Mucosa of descending colon (tissue), 3 donors: Measurements from ENCODE around the gene FXR2. TPM values are rescaled to one million over a fixed set of nuclear protein-coding genes. Genes with fewer than 3 reads are reported as not detected.
A peak's percentile ranks its signal among the peaks of the same experiment; 100 is the strongest.

Experiments
- ATAC-seq: fragments of 200-7000 bp; cut with Tn5 transposase; one replicate; pipeline ENCODE4 v1.9.1; 2020; ENCODE audit warnings: mild to moderate bottlenecking, moderate library complexity
- DNase-seq, 3 donors: peaks; one replicate each; pipeline ENCODE4 v3.0.0-alpha.2; 2020
- H3K36me3 ChIP-seq: fragments of 200-600 bp; one replicate; pipeline ENCODE4 v1.8.0; 2021; ENCODE audit warnings: low read depth, mild to moderate bottlenecking
- H3K4me1 ChIP-seq: fragments of 200-600 bp; one replicate; pipeline ENCODE4 v1.8.0; 2021; ENCODE audit warnings: low read depth, mild to moderate bottlenecking
- H3K4me3 ChIP-seq: fragments of 200-600 bp; one replicate; pipeline ENCODE4 v1.8.0; 2021; ENCODE audit warnings: mild to moderate bottlenecking
- H3K9me3 ChIP-seq: fragments of 200-600 bp; one replicate; pipeline ENCODE4 v1.8.0; 2021; ENCODE audit warnings: mild to moderate bottlenecking
- intact Hi-C, 2 donors: fragments of 100-400 bp; cut with DNase I in 1 of 2; cut with micrococcal nuclease in 1 of 2; formaldehyde crosslinking; loops; one replicate each; pipeline versions ENCODE4 v1.11.0 to v1.11.1; 2022; cut with DNase I, micrococcal nuclease
- total RNA-seq, 3 donors: library from RNA; stranded (reverse); fragmentation: NEBNext Ultra II Directional in 2 of 3; extraction: Animal tissue kit (Norgen Biotek cat#: 25700) in 2 of 3; gene quantifications; one replicate each; pipeline versions ENCODE4 v1.2.1 to v1.2.4, GENCODE V29; 2021 to 2023
- TF ChIP-seq, protein P1 (sequence below): fragments of 200-600 bp; IDR thresholded peaks from one replicate; pipeline ENCODE4 v1.8.0; 2022; ENCODE audit warnings: antibody characterized with exemption, mild to moderate bottlenecking
- donor health status: DM: no; HTN: no; CAD: no; lungs with moderate emphysema.
- donor health status: DM: no; HTN: no; CAD: no.
- donor health status: DM: no; HTN: yes; CAD: no.

FXR2 gene
- total RNA-seq, 3 donors from 2014 or later, result 23.0 to 53.3 (median 28.1) TPM

DNA sequence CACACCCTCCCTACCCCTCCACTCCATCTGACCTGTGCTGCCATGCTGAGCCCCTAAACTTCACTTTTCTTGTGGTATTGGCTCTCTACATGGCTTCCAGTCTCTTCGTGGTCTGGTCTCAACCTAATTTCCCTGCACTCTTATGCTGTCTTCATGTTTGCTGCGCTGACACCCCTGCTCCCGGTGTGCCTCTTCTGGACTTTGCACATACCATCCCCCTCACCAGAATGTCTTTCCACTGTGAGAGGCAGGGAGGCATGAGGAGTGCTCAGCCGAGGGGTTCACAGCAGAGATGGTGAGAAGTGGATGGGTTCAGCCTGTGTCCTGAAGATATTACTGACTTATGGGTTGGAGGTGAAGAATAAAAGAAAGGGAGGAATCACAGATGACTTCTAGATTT lies 63.3 kb downstream of the FXR2 start:
- H3K9me3 ChIP-seq, result no peaks in the 10 kb centered on the region
- DNase-seq, result no peak
- intact Hi-C loops, result no loop called here
- no peaks in the 10 kb centered on the region for H3K36me3 ChIP-seq
- H3K4me1 ChIP-seq, result peaks cover 9% of the 10 kb centered on the region
- no peak overlapping the region for H3K4me3 ChIP-seq
- TF ChIP-seq, protein P1, sequence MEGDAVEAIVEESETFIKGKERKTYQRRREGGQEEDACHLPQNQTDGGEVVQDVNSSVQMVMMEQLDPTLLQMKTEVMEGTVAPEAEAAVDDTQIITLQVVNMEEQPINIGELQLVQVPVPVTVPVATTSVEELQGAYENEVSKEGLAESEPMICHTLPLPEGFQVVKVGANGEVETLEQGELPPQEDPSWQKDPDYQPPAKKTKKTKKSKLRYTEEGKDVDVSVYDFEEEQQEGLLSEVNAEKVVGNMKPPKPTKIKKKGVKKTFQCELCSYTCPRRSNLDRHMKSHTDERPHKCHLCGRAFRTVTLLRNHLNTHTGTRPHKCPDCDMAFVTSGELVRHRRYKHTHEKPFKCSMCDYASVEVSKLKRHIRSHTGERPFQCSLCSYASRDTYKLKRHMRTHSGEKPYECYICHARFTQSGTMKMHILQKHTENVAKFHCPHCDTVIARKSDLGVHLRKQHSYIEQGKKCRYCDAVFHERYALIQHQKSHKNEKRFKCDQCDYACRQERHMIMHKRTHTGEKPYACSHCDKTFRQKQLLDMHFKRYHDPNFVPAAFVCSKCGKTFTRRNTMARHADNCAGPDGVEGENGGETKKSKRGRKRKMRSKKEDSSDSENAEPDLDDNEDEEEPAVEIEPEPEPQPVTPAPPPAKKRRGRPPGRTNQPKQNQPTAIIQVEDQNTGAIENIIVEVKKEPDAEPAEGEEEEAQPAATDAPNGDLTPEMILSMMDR, result no peak
- no peak for ATAC-seq

DNA sequence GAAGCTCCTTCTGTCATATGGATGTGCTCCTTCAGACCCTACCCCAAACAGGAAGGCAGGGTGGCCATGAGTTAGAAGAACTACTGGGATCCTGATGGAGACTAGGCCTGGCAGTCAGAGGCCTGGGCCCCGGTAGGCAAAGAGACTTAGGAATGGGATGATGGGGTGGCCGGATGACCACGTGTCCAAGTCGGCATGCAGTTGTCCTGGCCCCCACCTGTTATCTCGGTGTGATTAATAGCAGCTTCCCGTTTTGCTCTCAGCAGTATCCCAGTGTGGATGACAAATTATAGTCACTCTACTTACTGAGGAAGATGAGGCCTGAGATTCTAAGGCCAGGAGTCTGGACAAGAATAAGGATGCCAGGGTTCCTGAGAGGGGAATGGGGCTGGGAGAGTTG lies 64.4 kb downstream of the FXR2 start:
- peaks cover 4% of the 10 kb centered on the region for H3K4me1 ChIP-seq
- H3K36me3 ChIP-seq, result no peaks in the 10 kb centered on the region
- H3K9me3 ChIP-seq, result no peaks in the 10 kb centered on the region
- ATAC-seq, result no peak
- no peak for DNase-seq
- intact Hi-C loops, result no loop called here
- TF ChIP-seq, protein P1, result no peak
- no peak overlapping the region for H3K4me3 ChIP-seq

DNA sequence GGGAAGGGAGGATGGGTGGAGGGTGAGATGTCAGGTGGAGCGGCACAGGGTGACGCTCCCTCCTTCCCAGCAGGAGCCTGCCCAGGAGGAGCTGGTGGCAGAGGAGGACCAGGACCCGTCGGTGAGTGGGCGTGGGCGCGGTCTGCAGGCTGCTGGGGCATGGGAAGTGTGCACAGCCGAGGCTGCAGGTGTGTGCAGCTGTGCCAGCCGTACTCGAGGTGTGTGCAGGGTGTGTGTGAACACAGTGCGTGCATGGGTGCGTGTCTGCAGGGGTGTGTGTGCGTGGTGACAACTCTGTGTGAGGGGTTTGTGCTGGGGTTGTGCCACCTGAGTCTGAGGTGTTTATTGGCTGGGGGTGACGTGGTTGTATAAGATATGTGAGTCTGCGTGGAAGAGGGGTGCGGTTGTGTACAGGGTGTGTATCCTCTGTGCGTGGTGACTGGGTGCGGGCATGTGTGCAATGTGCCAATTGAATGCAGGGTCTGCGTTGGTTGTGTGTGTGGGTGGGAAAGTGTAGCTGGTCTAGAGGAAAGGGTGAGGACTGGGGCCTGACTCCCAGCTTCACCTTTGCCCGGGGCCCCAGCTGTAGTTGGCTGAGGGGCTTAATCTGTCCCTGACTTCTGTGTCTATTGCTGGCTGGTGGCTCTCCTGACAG lies 65.2 kb downstream of the FXR2 start:
- peak; percentile 60 to 82 (median 70) for DNase-seq
- TF ChIP-seq, protein P1, result no peak
- Histone ChIP-seq H3K9me3 (no peaks in the 10 kb centered on the region), H3K4me3 (peak overlapping the region; percentile 29), H3K36me3 (no peaks in the 10 kb centered on the region), H3K4me1 (peaks cover 4% of the 10 kb centered on the region)
- intact Hi-C loops, result no loop called here
- peak; percentile 78 for ATAC-seq

DNA sequence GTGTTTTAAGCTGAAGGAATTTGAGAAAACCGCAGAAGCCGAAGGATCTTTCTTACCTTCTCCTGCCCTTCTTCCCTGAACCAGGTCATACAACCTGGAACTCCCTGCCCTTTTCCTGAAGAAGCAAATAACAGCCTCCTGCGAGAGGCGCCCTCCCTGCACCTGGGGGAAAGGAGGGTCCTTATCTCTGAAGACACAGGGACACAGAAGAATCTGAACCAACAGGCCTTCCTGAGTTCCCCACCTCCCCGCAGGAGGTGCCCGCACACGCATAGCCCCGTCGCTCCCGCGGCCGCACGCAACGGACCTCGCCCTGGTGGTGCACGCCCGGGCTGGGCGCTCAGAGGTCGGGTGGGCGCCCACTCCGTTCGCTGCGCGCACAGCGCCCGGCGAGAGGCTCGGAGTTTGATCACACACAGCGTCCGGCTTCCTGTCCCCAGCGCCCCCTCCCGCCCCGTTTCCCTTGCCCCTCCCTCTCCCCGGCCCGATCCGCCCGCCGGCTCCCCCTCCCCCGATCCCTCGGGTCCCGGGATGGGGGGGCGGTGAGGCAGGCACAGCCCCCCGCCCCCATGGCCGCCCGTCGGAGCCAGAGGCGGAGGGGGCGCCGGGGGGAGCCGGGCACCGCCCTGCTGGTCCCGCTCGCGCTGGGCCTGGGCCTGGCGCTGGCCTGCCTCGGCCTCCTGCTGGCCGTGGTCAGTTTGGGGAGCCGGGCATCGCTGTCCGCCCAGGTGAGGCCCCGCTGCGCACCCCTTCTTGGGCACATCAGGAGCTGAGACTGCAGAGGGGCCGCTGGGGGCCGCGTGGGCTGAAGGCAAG lies 65.9 kb downstream of the FXR2 start, which contains the start of gene TNFSF12:
TSS of gene TNFSF12 (plus strand) at position 474 of the 816 bp plus-strand sequence. CDS start at position 570, 96 bp downstream.
- Histone ChIP-seq H3K4me1 (peaks cover 4% of the 10 kb centered on the region), H3K9me3 (no peaks in the 10 kb centered on the region), H3K36me3 (no peaks in the 10 kb centered on the region), H3K4me3 (peak within 1 kb of the TSS; percentile 29)
- TF ChIP-seq, protein P1, result no peak
- ATAC-seq (peak; percentile 81), DNase-seq (peak; percentile 75 to 83 (median 80))
- intact Hi-C loops, result no loop called here

DNA sequence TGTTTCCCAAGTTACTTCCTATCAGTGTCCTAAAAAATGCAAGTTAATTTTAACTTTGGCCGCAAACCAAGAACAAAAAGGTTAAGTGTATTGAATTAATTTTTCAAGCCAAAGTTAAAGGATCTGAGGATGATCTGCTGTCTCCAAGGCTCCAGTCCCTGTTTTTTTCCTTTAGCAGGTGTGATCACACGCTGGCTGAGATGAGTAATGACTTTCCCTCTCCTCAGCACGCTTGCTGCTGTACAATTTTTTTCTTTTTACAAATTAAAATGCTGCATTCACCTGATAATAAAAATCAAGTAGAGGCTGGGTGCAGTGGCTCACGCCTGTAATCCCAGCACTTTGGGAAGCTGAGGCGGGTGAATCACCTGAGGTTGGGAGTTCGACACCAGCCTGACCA lies 69.8 kb downstream of the FXR2 start:
- intact Hi-C loops, result no loop called here
- H3K9me3 ChIP-seq, result no peaks in the 10 kb centered on the region
- H3K4me1 ChIP-seq, result peaks cover 4% of the 10 kb centered on the region
- H3K4me3 ChIP-seq, result no peak overlapping the region
- no peak for DNase-seq
- ATAC-seq, result no peak
- TF ChIP-seq, protein P1, result no peak
- no peaks in the 10 kb centered on the region for H3K36me3 ChIP-seq

Other genes starting within 250 kb of the FXR2 start
- gene TNK1, start 233.8 kb downstream of the FXR2 start, total RNA-seq, result 10 to 100 TPM; 16.4 to 29.5 (median 20.7) TPM
- gene PLSCR3, start 220.4 kb downstream of the FXR2 start, total RNA-seq, result 10 to 100 TPM in 2 of 3 donors, 1 to 10 TPM in 1; 5.5 to 21.6 (median 16.4) TPM
- gene TMEM256, start 210.8 kb downstream of the FXR2 start, total RNA-seq, result 10 to 100 TPM; 51.9 to 85.1 (median 64.9) TPM
- gene NLGN2, start 207.1 kb downstream of the FXR2 start, total RNA-seq, result 10 to 100 TPM in 1 of 3 donors, 1 to 10 TPM in 2; 2.9 to 38.0 (median 6.7) TPM
- gene SPEM1, start 194.6 kb downstream of the FXR2 start, total RNA-seq, result not detected
- gene SPEM2, start 189.3 kb downstream of the FXR2 start, total RNA-seq, result not detected
- gene SPEM3, start 186.0 kb downstream of the FXR2 start, total RNA-seq, result not detected
- gene TMEM102, start 179.5 kb downstream of the FXR2 start, total RNA-seq, result 10 to 100 TPM in 2 of 3 donors, 1 to 10 TPM in 1; 8.8 to 22.5 (median 16.4) TPM
- 1 to 10 TPM; 1.4 to 3.0 (median 2.2) TPM for gene FGF11, start 175.4 kb downstream of the FXR2 start, total RNA-seq
- 1 to 10 TPM; 6.0 to 8.3 (median 7.7) TPM for gene CHRNB1, start 169.8 kb downstream of the FXR2 start, total RNA-seq
- gene ZBTB4, start 135.3 kb downstream of the FXR2 start, total RNA-seq, result 10 to 100 TPM; 16.6 to 93.9 (median 18.5) TPM
- not detected for gene SLC35G6, start 133.5 kb downstream of the FXR2 start, total RNA-seq
- gene POLR2A, start 130.5 kb downstream of the FXR2 start, total RNA-seq, result 100 to 1,000 TPM; 101 to 124 (median 118) TPM
- 10 to 100 TPM; 11.6 to 69.4 (median 15.8) TPM for gene TNFSF12, start 65.8 kb downstream of the FXR2 start, total RNA-seq
- gene TNFSF13, start 56.1 kb downstream of the FXR2 start, total RNA-seq, result 10 to 100 TPM; 41.0 to 74.6 (median 73.3) TPM
- gene SENP3, start 53.0 kb downstream of the FXR2 start, total RNA-seq, result 10 to 100 TPM; 27.9 to 60.2 (median 37.7) TPM
- 10 to 100 TPM; 41.4 to 91.9 (median 50.7) TPM for gene CD68, start 35.3 kb downstream of the FXR2 start, total RNA-seq
- 100 to 1,000 TPM in 1 of 3 donors, 10 to 100 TPM in 2; 55.2 to 101 (median 94.5) TPM for gene MPDU1, start 31.0 kb downstream of the FXR2 start, total RNA-seq
- 1 to 10 TPM in 1 of 3 donors, under 1 TPM in 2; 0.38 to 4.4 (median 0.41) TPM for gene SOX15, start 24.8 kb downstream of the FXR2 start, total RNA-seq
- 100 to 1,000 TPM in 1 of 3 donors, 10 to 100 TPM in 2; 49.1 to 104 (median 76.9) TPM for gene SAT2, start 12.9 kb upstream of the FXR2 start, total RNA-seq
- gene SHBG, start 15.2 kb upstream of the FXR2 start, total RNA-seq, result under 1 TPM in 2 of 3 donors, not detected in 1; 0.25 to 0.89 TPM
- gene ATP1B2, start 36.0 kb upstream of the FXR2 start, total RNA-seq, result 1 to 10 TPM in 1 of 3 donors, under 1 TPM in 2; 0.41 to 8.7 (median 0.67) TPM
- 10 to 100 TPM; 33.9 to 75.2 (median 57.0) TPM for gene TP53, start 72.6 kb upstream of the FXR2 start, total RNA-seq
- 1 to 10 TPM; 5.1 to 9.9 (median 5.8) TPM for gene WRAP53, start 73.6 kb upstream of the FXR2 start, total RNA-seq
- 1 to 10 TPM in 1 of 3 donors, under 1 TPM in 2; 0.31 to 1.3 (median 0.35) TPM for gene EFNB3, start 90.3 kb upstream of the FXR2 start, total RNA-seq
- under 1 TPM; 0.19 to 0.70 (median 0.29) TPM for gene DNAH2, start 102.8 kb upstream of the FXR2 start, total RNA-seq
- 10 to 100 TPM; 44.3 to 73.6 (median 54.6) TPM for gene KDM6B, start 219.3 kb upstream of the FXR2 start, total RNA-seq
- gene TMEM88, start 240.2 kb upstream of the FXR2 start, total RNA-seq, result 1 to 10 TPM; 3.5 to 8.5 (median 6.9) TPM
- gene NAA38, start 242.7 kb upstream of the FXR2 start, total RNA-seq, result 10 to 100 TPM; 51.2 to 73.5 (median 58.2) TPM
- gene CYB5D1, start 243.1 kb upstream of the FXR2 start, total RNA-seq, result 10 to 100 TPM; 11.5 to 17.0 (median 12.2) TPM